SK-N-SH (cell line): ENCODE data around the gene LIN52. TPM values are rescaled to one million over a fixed set of nuclear protein-coding genes. Genes with fewer than 3 reads are reported as not detected.

Experiments used
- CTCF ChIA-PET: fragments of 300-600, 350-600 bp; formaldehyde crosslinking; extraction: SDS; loops from one replicate; lab custom pipeline; 2021; lab: Yijun Ruan, JAX
- POLR2A ChIA-PET: fragments of 350-600 bp; sonication (Branson Sonifier 250); formaldehyde crosslinking; extraction: SDS; loops from one replicate; lab custom pipeline; 2020; ENCODE audit warnings: antibody characterized with exemption, inconsistent platforms; lab: Yijun Ruan, JAX
- DNase-seq: peaks from one replicate; pipeline ENCODE4 v3.0.0; 2012
- H2AFZ ChIP-seq: fragments of 200-600 bp; sonication (generic); 2 replicates; pipeline ENCODE4 v1.8.1; 2016; ENCODE audit warnings: antibody characterized with exemption, mild to moderate bottlenecking, low read depth
- H3F3A ChIP-seq: fragments of 200-600 bp; sonication (generic); replicated peaks from 2 replicates; pipeline ENCODE3; 2016; ENCODE audit warnings: antibody characterized with exemption, mild to moderate bottlenecking; ENCODE audit not compliant: insufficient read depth
- H3K27ac ChIP-seq, 2 experiments: fragments of 200-500 bp in 1 of 2; fragments of 200-600 bp in 1 of 2; sonication (Bioruptor generic) in 1 of 2; sonication (generic), shearing (Covaris generic) in 1 of 2; 2 replicates each; pipeline versions ENCODE4 v1.5.1 to v1.6.1; 2014 to 2016; ENCODE audit warnings: low read depth in 2 of 2, inconsistent platforms in 1 of 2, low read length in 1 of 2, mild to moderate bottlenecking in 1 of 2, mixed read lengths in 1 of 2
- H3K27me3 ChIP-seq: fragments of 200-600 bp; sonication (generic), shearing (Covaris generic); 2 replicates; pipeline ENCODE4 v1.6.1; 2016; ENCODE audit warnings: mixed run types; ENCODE audit not compliant: insufficient read depth
- H3K36me3 ChIP-seq, 2 experiments: fragments of 200-500 bp in 1 of 2; fragments of 200-600 bp in 1 of 2; sonication (Bioruptor generic) in 1 of 2; sonication (generic) in 1 of 2; replicated peaks in 1 of 2; 2 replicates each; pipeline versions ENCODE3 to v1.5.1; 2014 to 2016; ENCODE audit warnings: low read length in 1 of 2, mild to moderate bottlenecking in 1 of 2; ENCODE audit not compliant: insufficient read depth in 2 of 2, control insufficient read depth in 1 of 2
- H3K4me1 ChIP-seq, 2 experiments: fragments of 200-500 bp in 1 of 2; fragments of 200-600 bp in 1 of 2; sonication (Bioruptor generic) in 1 of 2; sonication (generic), shearing (Covaris generic) in 1 of 2; 2 replicates each; pipeline versions ENCODE4 v1.5.1 to v1.6.1; 2014 to 2016; ENCODE audit warnings: low read depth in 1 of 2, low read length in 1 of 2, mixed run types in 1 of 2; ENCODE audit not compliant: insufficient read depth in 2 of 2, control insufficient read depth in 1 of 2
- H3K4me2 ChIP-seq: fragments of 200-600 bp; sonication (generic), shearing (Covaris generic); 2 replicates; pipeline ENCODE4 v1.6.1; 2017; ENCODE audit warnings: mixed run types
- H3K4me3 ChIP-seq, 2 experiments: fragments of 200-500 bp in 1 of 2; fragments of 200-600 bp in 1 of 2; sonication (Bioruptor generic) in 1 of 2; sonication (generic), shearing (Covaris generic) in 1 of 2; 2 replicates each; pipeline versions ENCODE4 v1.5.1 to v1.8.1; 2014 to 2016; ENCODE audit warnings: low read depth in 2 of 2, inconsistent platforms in 1 of 2, low read length in 1 of 2, mild to moderate bottlenecking in 1 of 2, mixed read lengths in 1 of 2, moderate library complexity in 1 of 2
- H3K79me2 ChIP-seq: fragments of 200-600 bp; sonication (generic); 2 replicates; pipeline ENCODE4 v1.8.1; 2017; ENCODE audit warnings: mild to moderate bottlenecking; ENCODE audit not compliant: insufficient read depth
- H3K9ac ChIP-seq: fragments of 200-600 bp; sonication (generic); 2 replicates; pipeline ENCODE4 v1.6.1; 2017; ENCODE audit warnings: mixed run types
- H3K9me2 ChIP-seq: fragments of 200-600 bp; sonication (generic); 2 replicates; pipeline ENCODE4 v1.6.1; 2017; ENCODE audit warnings: mixed run types
- H3K9me3 ChIP-seq: fragments of 200-600 bp; sonication (generic); 2 replicates; pipeline ENCODE4 v1.6.1; 2017; ENCODE audit warnings: mixed run types, mild to moderate bottlenecking, moderate library complexity
- H4K20me1 ChIP-seq: fragments of 200-600 bp; sonication (generic); 2 replicates; pipeline ENCODE4 v1.6.1; 2017; ENCODE audit warnings: mild to moderate bottlenecking, mixed run types; ENCODE audit not compliant: insufficient read depth
- CTCF ChIP-seq: fragments of 200-600 bp; sonication (generic); IDR thresholded peaks from 2 replicates; pipeline ENCODE4 v1.6.1; 2017; ENCODE audit warnings: antibody characterized with exemption, mild to moderate bottlenecking, moderate library complexity
- ELF1 ChIP-seq: IDR thresholded peaks from 2 replicates; pipeline ENCODE4 v1.4.0; 2012
- EP300 ChIP-seq, 2 experiments: IDR thresholded peaks; 2 replicates each; pipeline versions ENCODE4 v1.4.0 to v1.6.1; 2012; ENCODE audit warnings: borderline replicate concordance in 1 of 2, low read depth in 1 of 2, low read length in 1 of 2
- EZH2phosphoT487 ChIP-seq: fragments of 200-600 bp; sonication (generic); IDR thresholded peaks from 2 replicates; pipeline ENCODE4 v1.6.1; 2017; ENCODE audit warnings: low read depth, mixed run types, mild to moderate bottlenecking, antibody characterized with exemption, moderate library complexity, borderline replicate concordance
- FOSL2 ChIP-seq: IDR thresholded peaks from 2 replicates; pipeline ENCODE4 v1.4.0; 2012; ENCODE audit warnings: low read depth, mild to moderate bottlenecking, moderate library complexity, borderline replicate concordance
- FOXJ3 ChIP-seq: sonication (generic); formaldehyde crosslinking; IDR thresholded peaks from 2 replicates; pipeline ENCODE4 v1.5.1; 2020; ENCODE audit warnings: mild to moderate bottlenecking, missing genetic modification reagents
- GABPA ChIP-seq: IDR thresholded peaks from 2 replicates; pipeline ENCODE4 v1.4.0; 2012; ENCODE audit warnings: low read depth, mild to moderate bottlenecking
- GATA2 ChIP-seq: sonication (generic); formaldehyde crosslinking; IDR thresholded peaks from 2 replicates; pipeline ENCODE4 v1.5.0; 2020; ENCODE audit warnings: mild to moderate bottlenecking, missing genetic modification reagents
- MEF2A ChIP-seq: IDR thresholded peaks from 2 replicates; pipeline ENCODE4 v1.4.0; 2012; ENCODE audit warnings: low read depth, borderline replicate concordance
- NFIC ChIP-seq: IDR thresholded peaks from 2 replicates; pipeline ENCODE4 v1.4.0; 2012; ENCODE audit warnings: borderline replicate concordance
- NRF1 ChIP-seq: IDR thresholded peaks from 2 replicates; pipeline ENCODE4 v1.6.1; 2012; ENCODE audit warnings: low read depth, mild to moderate bottlenecking, low read length
- PBX3 ChIP-seq: IDR thresholded peaks from 2 replicates; pipeline ENCODE4; 2012
- POLR2AphosphoS5 ChIP-seq: IDR thresholded peaks from 2 replicates; pipeline ENCODE4 v1.6.1; 2012; ENCODE audit warnings: low read depth, low read length
- RFX5 ChIP-seq: IDR thresholded peaks from 2 replicates; pipeline ENCODE4 v1.6.1; 2012; ENCODE audit warnings: mild to moderate bottlenecking, improper control_type of control experiment, low read length
- RXRA ChIP-seq: IDR thresholded peaks from 2 replicates; pipeline ENCODE4 v1.4.0; 2012; ENCODE audit warnings: low read depth, mild to moderate bottlenecking, borderline replicate concordance
- TAF1 ChIP-seq: IDR thresholded peaks from 2 replicates; pipeline ENCODE4 v1.6.1; 2012; ENCODE audit warnings: low read depth, mild to moderate bottlenecking, low read length, moderate library complexity, borderline replicate concordance
- TCF12 ChIP-seq: IDR thresholded peaks from 2 replicates; pipeline ENCODE4 v1.4.0; 2012
- TEAD4 ChIP-seq: IDR thresholded peaks from 2 replicates; pipeline ENCODE4 v1.4.0; 2012; ENCODE audit warnings: mild to moderate bottlenecking, borderline replicate concordance; ENCODE audit not compliant: insufficient read depth
- USF1 ChIP-seq: IDR thresholded peaks from 2 replicates; pipeline ENCODE4 v1.4.0; 2012; ENCODE audit warnings: low read depth, borderline replicate concordance
- YY1 ChIP-seq: IDR thresholded peaks from 2 replicates; pipeline ENCODE4 v1.4.0; 2012; ENCODE audit warnings: low read depth, mild to moderate bottlenecking
- WGBS: methylation state at CpG from one replicate; pipeline ENCODE4 v1.1.6; 2017; ENCODE audit warnings: low lambda C conversion rate; 5-methylcytosine and 5-hydroxymethylcytosine counted together
- polyA plus RNA-seq, 3 experiments: library from polyadenylated mRNA; depleted of rRNA; stranded (reverse); fragments of >200 nt; gene quantifications; 2 replicates each; pipeline ENCODE4 v1.2.3, GENCODE V29; 2012

Gene LIN52
- polyA plus RNA-seq, 1 of the 3 experiments (the other 2 are of a cell fraction): 4.9 TPM

- no peak for TF ChIP-seq NFIC
- TF ChIP-seq EZH2phosphoT487: no peak
- TF ChIP-seq FOSL2: no peak
- no peak for TF ChIP-seq YY1
- TF ChIP-seq ELF1: no peak
- no peak for TF ChIP-seq TEAD4
Measured at GRCh38 chr14:74147571-74147970, 62.8 kb downstream of the LIN52 start (continued).

GRCh38 chr14:74148705-74149104, 63.9 kb downstream of the LIN52 start:
- Histone ChIP-seq H3K4me3 (no peak overlapping the region), H2AFZ (no peak overlapping the region), H3K79me2 (no peaks in the 10 kb centered on the region), H3K9ac (no peak overlapping the region), H3K9me3 (no peaks in the 10 kb centered on the region), H4K20me1 (no peaks in the 10 kb centered on the region), H3F3A (no peaks in the 10 kb centered on the region), H3K27ac (no peak overlapping the region), H3K4me1 (no peaks in the 10 kb centered on the region), H3K9me2 (no peaks in the 10 kb centered on the region), H3K27me3 (no peaks in the 10 kb centered on the region), H3K36me3 (no peaks in the 10 kb centered on the region), H3K4me2 (no peak overlapping the region)
- ChIA-PET CTCF (interaction anchor here (1.1 to 5.4 kb wide), 2 partner anchors 34 to 109 kb away, joined by 3 to 21 read pairs; no protein-coding TSS in a partner anchor), POLR2A (interaction anchor here (1.1 kb wide), 1 partner anchor 9 kb away, joined by 4 read pairs; no protein-coding TSS in a partner anchor)
- no peak for DNase-seq
- 95% methylated on average over 2 of the region's 2 CpGs for WGBS
- TF ChIP-seq EP300 (IDR thresholded peaks at IDR 0.05; ENCODE audit: borderline replicate concordance in 1 of 2, low read depth in 1 of 2, low read length in 1 of 2) (no peak), TEAD4 (no peak), POLR2AphosphoS5 (no peak), TCF12 (no peak), GATA2 (no peak), RXRA (no peak), CTCF (no peak), TAF1 (no peak), FOSL2 (no peak), MEF2A (no peak), ELF1 (no peak), EZH2phosphoT487 (no peak), GABPA (no peak), PBX3 (no peak), RFX5 (no peak), NRF1 (no peak), FOXJ3 (CRISPR knock-in tag) (no peak), USF1 (no peak), YY1 (no peak)
